22Rv1 (cell line): ENCODE measurements around the gene SLC7A11.

ENCODE experiments used
- H3K27ac ChIP-seq: fragments of 450-650 bp; 2 replicates; pipeline ENCODE4 v1.5.1; 2017
- ZFX ChIP-seq: fragments of 450-650 bp; IDR thresholded peaks from 2 replicates; pipeline ENCODE4 v1.6.1; 2017; ENCODE audit warnings: antibody characterized with exemption, borderline replicate concordance
- TF ChIP-seq, protein P1 (sequence below): fragments of 450-650 bp; IDR thresholded peaks from 2 replicates; pipeline ENCODE4 v1.5.1; 2017; ENCODE audit warnings: mild to moderate bottlenecking

SLC7A11 gene

GRCh38 chr4:138242076-138242833 lies at the start of gene SLC7A11:
Gene SLC7A11 (minus strand): TSS chr4:138242349. CDS start chr4:138242069, 280 bp downstream.
- no peak for TF ChIP-seq ZFX
- TF ChIP-seq, protein P1, sequence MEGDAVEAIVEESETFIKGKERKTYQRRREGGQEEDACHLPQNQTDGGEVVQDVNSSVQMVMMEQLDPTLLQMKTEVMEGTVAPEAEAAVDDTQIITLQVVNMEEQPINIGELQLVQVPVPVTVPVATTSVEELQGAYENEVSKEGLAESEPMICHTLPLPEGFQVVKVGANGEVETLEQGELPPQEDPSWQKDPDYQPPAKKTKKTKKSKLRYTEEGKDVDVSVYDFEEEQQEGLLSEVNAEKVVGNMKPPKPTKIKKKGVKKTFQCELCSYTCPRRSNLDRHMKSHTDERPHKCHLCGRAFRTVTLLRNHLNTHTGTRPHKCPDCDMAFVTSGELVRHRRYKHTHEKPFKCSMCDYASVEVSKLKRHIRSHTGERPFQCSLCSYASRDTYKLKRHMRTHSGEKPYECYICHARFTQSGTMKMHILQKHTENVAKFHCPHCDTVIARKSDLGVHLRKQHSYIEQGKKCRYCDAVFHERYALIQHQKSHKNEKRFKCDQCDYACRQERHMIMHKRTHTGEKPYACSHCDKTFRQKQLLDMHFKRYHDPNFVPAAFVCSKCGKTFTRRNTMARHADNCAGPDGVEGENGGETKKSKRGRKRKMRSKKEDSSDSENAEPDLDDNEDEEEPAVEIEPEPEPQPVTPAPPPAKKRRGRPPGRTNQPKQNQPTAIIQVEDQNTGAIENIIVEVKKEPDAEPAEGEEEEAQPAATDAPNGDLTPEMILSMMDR = no peak
- H3K27ac ChIP-seq = peak within 1 kb of the TSS; percentile 99

DNA sequence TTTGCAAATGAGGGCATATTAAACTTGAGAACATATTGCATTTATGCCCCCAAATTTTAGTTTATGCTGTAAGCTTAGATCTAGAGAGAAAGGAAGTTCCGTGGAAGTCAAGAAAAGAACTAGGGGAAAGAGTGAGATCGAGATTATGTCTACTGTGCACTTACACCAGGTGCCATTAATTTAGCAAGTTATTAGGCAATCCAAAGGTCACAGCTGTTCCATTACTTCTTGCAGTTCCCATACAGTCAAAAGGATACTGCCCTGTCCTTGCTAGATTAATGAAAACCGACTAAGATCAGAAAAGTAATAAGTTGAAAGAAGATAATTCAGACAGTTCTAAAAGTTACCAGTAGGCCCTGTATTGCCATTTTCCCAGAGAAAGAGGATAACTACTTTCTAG lies 49.3 kb upstream of the SLC7A11 start:
- TF ChIP-seq ZFX = no peak
- TF ChIP-seq, protein P1 = no peak
- no peak overlapping the region for H3K27ac ChIP-seq

DNA sequence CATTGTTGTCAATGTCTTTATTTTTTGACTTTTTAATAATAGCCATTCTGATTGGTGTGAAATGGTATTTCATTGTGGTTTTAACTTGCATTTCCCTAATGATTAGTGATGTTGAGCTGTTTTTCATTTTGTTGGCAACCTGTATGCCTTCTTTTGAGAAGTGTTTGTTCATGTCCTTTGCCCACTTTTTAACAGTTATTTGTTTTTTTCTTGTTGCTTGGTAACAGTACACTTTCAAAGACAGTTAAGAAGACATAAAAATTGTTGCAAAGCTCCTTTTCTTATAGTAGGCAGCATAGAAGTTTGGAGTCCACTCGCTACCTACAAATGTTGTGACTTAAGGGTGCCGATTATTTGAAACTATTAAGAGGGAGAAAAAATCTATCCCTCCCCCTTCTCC lies 48.7 kb upstream of the SLC7A11 start:
- no peak for TF ChIP-seq ZFX
- TF ChIP-seq, protein P1 = no peak
- H3K27ac ChIP-seq = no peak overlapping the region

- no peak overlapping the region for H3K27ac ChIP-seq
- TF ChIP-seq ZFX = no peak
- TF ChIP-seq, protein P1 = no peak
These were observed 37.1 kb upstream of the SLC7A11 start for GRCh38 chr4:138279286-138279685.

DNA sequence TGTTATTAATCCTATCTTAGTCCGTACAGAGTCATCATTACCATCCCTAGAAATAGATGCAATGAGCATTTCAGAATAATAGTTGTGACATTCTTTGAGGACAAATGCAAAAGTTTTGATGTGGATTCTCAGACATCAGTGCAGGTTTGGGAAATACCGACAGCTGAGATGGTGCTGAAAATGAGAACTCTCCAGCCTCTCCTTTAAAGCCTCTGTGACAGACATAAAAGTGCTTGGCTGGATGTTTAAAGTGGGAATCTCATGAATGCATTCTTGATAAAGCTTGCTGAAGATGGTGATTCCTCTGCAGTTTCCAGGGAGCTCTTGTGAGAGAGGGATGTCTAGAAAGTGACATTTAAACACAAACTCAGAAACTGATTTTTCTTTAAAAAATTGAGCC lies 35.0 kb upstream of the SLC7A11 start:
- no peak for TF ChIP-seq ZFX
- TF ChIP-seq, protein P1 = no peak

GRCh38 chr4:138275963-138276621 lies 33.9 kb upstream of the SLC7A11 start:
- no peak overlapping the region for H3K27ac ChIP-seq
- no peak for TF ChIP-seq ZFX
- TF ChIP-seq, protein P1 = no peak

More for the DNA sequence above, 35.0 kb upstream of the SLC7A11 start:
- H3K27ac ChIP-seq = no peak overlapping the region

DNA sequence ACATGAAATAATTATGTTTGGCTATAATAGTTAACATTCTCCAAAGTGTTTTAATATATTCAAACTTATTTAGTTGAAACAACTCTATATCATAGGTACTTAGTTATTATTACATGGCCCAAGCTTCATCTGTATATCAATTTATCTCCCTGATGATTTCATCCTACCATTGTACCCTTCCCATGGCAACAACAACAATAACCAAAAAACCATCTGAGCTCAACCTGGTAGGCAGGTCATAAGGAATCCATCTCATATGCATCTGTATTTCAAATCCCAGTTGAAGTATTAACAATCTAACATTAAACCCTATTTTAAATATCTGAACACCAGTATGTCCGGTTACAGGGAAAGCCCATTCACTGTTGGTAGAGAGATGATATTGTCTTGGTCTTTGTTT lies 33.1 kb upstream of the SLC7A11 start:
- H3K27ac ChIP-seq = no peak overlapping the region
- TF ChIP-seq, protein P1 = no peak
- no peak for TF ChIP-seq ZFX
